HUES64 (cell line): ENCODE data around the gene KCNQ1OT1.

Source experiments
- H3K27ac ChIP-seq: 2 replicates; pipeline ENCODE4 v1.7.0; 2013; ENCODE audit warnings: low read depth, low read length, inconsistent platforms
- H3K27me3 ChIP-seq: 2 replicates; pipeline ENCODE4 v1.6.1; 2013; ENCODE audit warnings: mild to moderate bottlenecking, low read length; ENCODE audit not compliant: insufficient read depth
- H3K36me3 ChIP-seq: 2 replicates; pipeline ENCODE4 v1.6.1; 2013; ENCODE audit warnings: mild to moderate bottlenecking, low read length; ENCODE audit not compliant: insufficient read depth
- H3K4me1 ChIP-seq: 2 replicates; pipeline ENCODE4 v1.6.1; 2013; ENCODE audit warnings: mild to moderate bottlenecking, low read length, moderate library complexity; ENCODE audit not compliant: insufficient read depth
- H3K4me3 ChIP-seq: 2 replicates; pipeline ENCODE4 v1.5.1; 2013; ENCODE audit warnings: mild to moderate bottlenecking, low read length, moderate library complexity
- H3K9ac ChIP-seq: 2 replicates; pipeline ENCODE4 v1.6.1; 2013; ENCODE audit warnings: mild to moderate bottlenecking, low read depth, low read length
- H3K9me3 ChIP-seq: 2 replicates; pipeline ENCODE4 v1.6.1; 2013; ENCODE audit warnings: low read depth, low read length; ENCODE audit not compliant: insufficient read depth
- WGBS: fragments of 150-250, 120-280 bp; methylation state at CpG from one replicate; pipeline ENCODE4 v1.1.7; 2013; ENCODE audit warnings: missing lambda C conversion rate; 5-methylcytosine and 5-hydroxymethylcytosine counted together

KCNQ1OT1 gene

DNA sequence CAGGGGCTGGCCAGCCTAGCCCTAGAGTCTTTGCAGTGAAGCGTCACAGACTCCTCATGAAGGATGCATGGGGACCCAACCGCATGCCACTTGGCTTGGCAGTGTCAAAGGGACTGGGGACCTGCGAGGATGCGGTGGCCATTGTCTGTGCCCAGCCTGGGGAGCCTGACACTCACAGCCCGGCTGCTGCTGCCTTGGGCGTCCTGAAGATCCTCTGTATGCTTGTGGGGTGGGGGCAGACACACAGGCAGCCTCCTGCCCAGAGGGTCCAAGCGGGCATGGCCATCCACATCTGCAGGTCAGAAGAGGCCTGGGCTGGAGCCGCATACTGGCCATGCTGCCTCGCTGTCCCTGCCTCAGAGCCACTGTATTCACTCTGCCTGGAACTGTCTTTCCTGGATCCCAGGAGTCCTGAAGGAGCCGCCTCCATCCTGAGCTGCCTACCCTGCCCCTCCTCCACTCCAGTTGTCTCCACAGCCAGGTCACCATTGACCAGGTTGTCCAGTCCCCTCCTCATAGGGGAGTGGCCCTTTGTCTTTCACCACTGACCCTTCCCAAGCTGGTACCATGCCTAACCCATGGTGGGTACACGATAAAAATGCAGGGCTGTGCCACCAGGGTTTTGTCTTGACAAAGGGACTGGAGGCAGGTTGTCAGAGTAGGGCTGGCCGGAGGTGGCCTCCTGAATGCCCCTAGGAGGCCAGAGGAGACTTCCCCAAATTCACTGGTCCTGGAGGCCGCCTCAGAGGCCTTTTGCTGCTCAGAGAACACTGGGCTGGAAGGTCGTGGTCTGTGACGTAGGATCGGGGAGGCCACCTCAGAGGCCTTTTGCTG, 107.0 kb downstream of the KCNQ1OT1 start:
- Histone ChIP-seq H3K27me3 (peaks cover 99% of the 10 kb centered on the region), H3K9me3 (peaks cover 13% of the 10 kb centered on the region), H3K27ac (no peak overlapping the region), H3K4me3 (no peak overlapping the region), H3K9ac (no peak overlapping the region), H3K36me3 (no peaks in the 10 kb centered on the region), H3K4me1 (no peaks in the 10 kb centered on the region)
- 93% methylated on average over 16 of the region's 16 CpGs for WGBS

DNA sequence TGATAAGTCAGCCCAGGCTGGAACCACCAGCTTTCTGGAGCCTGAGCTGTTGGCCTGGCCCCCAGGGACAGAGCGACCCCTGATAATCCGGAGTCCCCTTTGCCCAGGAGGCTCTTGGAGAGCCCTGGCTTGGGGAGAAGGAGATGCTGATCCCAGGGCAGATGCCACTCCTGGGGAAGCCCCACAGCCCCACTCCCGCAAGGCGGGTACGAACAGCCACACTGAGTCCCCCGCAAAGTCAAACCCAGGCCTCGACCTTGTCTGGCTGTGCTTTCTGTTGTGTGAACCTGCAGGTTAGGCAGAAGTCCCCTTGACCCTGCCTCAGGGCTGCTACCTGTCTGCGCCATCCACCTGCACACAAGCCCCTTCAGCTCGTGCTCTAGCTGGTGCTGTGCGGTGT, 108.0 kb downstream of the KCNQ1OT1 start:
- H3K4me1 ChIP-seq: no peaks in the 10 kb centered on the region
- 0 out of 2 replicates have a peak, but pooled peaks cover 9% of the 10 kb centered on the region for H3K9me3 ChIP-seq
- no peak overlapping the region for H3K27ac ChIP-seq
- no peaks in the 10 kb centered on the region for H3K36me3 ChIP-seq
- no peak overlapping the region for H3K4me3 ChIP-seq
- no peak overlapping the region for H3K9ac ChIP-seq
- peaks cover 99% of the 10 kb centered on the region for H3K27me3 ChIP-seq
- 93% methylated on average over 10 of the region's 10 CpGs for WGBS

DNA sequence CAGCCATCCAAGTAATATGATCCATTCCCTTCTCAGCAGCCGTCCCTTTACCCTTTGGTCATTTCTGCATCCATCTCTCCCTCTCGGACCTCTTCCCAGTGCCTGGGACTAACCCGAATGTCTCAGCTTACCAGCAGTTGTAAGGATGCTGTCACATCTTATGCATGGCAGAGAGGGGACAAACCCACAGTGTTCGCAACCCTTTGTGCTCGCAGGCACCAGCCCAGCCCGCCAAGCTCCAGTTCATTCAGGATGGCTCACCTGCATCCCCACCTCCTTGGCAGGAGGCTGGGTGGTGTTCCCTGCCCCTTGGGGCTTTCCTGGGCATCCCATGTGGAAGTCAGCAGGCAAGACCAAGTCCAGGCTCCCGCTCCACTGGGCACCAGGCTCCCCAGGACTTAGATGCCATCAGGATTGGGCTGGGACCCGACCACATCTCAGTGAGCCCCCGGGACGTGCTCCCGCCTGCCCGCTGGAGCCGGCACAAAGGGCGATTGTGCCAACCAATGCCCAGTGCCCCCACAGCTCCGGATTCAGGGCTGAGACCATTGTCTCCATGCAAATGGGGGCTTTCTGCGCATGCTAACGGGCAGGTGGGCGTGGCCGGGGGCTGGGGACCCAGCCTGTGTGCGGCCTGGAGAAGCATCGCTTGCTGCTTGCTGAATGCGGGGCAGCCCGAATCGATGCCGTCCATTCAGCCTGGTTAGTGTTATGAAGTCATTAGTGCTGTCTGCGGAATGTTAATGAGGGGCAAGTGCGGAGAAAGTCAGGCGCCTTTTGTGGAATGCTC, 108.6 kb downstream of the KCNQ1OT1 start:
- WGBS: 85% methylated on average over 28 of the region's 28 CpGs
- H3K9me3 ChIP-seq: 0 out of 2 replicates have a peak, but pooled peaks cover 9% of the 10 kb centered on the region
- H3K27ac ChIP-seq: no peak overlapping the region
- H3K9ac ChIP-seq: no peak overlapping the region
- H3K36me3 ChIP-seq: no peaks in the 10 kb centered on the region
- no peaks in the 10 kb centered on the region for H3K4me1 ChIP-seq
- no peak overlapping the region for H3K4me3 ChIP-seq
- peaks cover 98% of the 10 kb centered on the region for H3K27me3 ChIP-seq

DNA sequence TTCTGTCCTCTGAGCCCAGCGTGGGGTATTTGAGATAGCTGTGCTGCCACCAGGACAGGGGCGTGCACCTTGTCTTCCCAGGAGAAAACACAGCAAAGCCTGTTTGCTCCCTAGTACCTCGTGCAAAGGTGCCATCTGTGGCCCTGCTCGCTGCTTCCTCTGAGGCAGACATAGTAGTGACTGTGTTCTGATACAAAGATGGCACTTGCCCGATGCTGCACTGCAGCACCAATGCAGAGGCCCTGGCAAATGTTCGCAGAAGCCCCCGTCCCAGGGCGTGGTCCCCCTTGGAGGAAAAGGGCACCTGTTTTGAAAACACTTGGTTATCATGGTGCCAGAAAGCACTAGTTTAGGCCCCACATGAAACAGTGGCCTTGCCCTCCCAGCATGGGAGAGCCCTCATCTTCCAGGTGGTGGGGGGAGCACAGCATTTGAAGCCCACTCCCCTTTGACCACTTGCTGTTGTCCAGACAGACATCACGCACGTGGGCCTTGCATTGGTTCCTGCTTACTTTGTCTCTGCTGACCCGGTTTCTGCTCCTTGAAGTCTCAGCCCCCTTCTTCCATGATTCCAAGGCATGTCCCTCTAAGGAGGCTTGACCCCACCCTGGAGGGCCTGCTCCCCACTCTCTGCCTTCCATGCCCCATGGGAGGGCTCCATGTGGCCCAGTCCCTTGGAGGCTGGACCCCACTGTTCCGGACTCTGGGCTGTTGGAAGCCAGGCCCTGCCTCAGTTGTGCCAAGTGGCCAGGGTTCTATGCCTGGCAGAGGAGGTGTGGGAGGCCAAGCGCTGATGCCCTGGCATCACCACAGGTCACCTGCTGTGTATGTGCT, 109.4 kb downstream of the KCNQ1OT1 start:
- 92% methylated on average over 13 of the region's 13 CpGs for WGBS
- Histone ChIP-seq H3K9ac (no peak overlapping the region), H3K9me3 (0 out of 2 replicates have a peak, but pooled peaks cover 9% of the 10 kb centered on the region), H3K27me3 (peaks cover 98% of the 10 kb centered on the region), H3K4me1 (no peaks in the 10 kb centered on the region), H3K27ac (no peak overlapping the region), H3K4me3 (no peak overlapping the region), H3K36me3 (no peaks in the 10 kb centered on the region)

DNA sequence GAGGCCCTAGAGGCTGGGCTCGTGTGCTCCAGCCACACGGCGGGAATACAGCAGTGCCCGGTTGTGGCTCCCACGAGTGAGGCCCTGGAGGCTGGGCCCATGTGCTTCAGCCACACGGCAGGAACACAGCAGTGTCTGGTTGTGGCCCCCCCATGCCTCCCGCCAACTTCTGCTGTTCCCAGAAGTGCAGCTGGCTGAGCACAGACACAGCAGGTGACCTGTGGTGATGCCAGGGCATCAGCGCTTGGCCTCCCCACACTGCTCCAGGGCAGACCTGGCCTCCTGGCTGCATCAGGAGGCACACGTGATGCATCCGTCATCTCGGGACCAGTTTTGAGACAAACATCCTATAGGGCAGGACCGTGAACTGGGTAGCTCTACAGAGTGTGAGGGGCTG, 110.3 kb downstream of the KCNQ1OT1 start:
- Histone ChIP-seq H3K36me3 (no peaks in the 10 kb centered on the region), H3K4me3 (no peak overlapping the region), H3K9ac (no peak overlapping the region), H3K27me3 (peaks cover 93% of the 10 kb centered on the region), H3K4me1 (no peaks in the 10 kb centered on the region), H3K9me3 (0 out of 2 replicates have a peak, but pooled peaks cover 9% of the 10 kb centered on the region), H3K27ac (no peak overlapping the region)
- 93% methylated on average over 12 of the region's 12 CpGs for WGBS

DNA sequence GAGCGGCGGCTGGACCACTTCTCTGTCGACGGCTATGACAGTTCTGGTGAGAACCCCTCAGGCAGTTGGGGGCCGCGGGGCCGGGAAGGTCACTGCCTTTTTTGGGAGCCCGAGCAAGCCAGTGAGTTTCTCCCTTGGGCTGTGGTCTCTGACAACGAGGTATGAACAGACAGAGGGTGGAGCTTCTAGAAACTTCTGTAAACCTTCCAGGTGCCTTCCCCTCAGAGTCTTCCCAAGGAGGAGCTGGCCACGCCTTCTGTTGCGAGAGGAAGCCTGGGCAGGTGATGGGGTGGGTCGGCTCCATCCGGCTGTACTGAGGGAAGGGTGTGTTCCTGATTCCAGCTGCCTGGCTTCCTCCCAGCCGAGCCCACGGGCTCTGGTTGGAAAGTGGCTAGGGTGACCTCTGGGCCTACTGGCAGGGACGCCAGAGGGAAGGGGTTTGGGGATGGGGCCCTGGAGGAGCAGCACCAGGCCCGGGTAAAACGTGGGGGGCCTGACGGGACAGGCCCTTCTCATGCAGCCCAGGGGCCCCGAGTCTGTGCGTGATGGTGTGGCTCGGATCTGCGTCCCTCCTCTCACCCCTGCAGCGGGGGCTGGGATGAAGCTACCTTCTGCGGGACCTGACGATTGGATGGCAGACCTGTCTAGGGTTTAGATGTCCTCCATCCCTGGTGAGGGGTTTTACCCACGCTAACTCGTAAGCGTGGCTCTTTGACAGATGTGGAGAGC, 110.8 kb downstream of the KCNQ1OT1 start:
- Histone ChIP-seq H3K9me3 (0 out of 2 replicates have a peak, but pooled peaks cover 4% of the 10 kb centered on the region), H3K27me3 (peaks cover 87% of the 10 kb centered on the region), H3K4me3 (no peak overlapping the region), H3K36me3 (no peaks in the 10 kb centered on the region), H3K27ac (no peak overlapping the region), H3K4me1 (no peaks in the 10 kb centered on the region), H3K9ac (no peak overlapping the region)
- 94% methylated on average over 29 of the region's 29 CpGs for WGBS

DNA sequence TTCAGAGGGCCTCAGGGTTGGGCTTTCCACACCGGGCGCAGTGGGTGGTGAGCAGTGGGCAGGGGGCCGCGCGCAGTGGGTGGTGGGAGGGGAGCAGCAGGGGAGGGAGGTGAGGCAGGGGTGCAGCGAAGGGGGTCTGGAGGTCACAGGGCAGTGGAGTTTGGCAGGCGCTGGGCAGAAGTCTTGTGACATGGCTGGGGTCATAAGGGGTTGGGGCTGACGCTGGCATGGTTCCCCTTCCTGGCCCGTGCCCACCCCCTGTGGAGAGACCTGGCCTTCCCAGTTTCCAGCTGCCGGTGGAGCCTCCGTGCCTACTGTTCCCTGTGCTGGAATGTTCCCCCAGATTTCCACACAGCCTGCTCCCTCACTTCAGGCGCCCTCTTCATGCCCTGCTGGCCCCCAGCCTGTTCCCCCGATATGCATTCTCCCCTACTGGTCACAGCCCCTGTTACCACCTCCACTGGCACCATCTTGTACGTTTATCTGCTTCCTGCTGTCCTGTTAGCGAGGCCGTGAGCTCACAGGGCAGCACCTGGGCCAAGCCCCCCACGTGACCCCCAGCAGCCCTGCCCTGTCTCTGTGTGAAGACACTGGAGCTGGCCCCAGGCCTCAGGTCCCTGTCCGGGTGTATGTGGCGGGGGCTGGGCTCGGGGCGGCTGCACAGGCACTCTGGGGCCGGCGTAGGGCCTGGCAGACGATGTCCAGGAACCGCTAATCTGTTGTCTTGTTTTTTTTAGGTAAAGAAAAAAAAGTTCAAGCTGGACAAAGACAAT, 111.6 kb downstream of the KCNQ1OT1 start:
- Histone ChIP-seq H3K36me3 (no peaks in the 10 kb centered on the region), H3K27me3 (peaks cover 83% of the 10 kb centered on the region), H3K9me3 (no peaks in the 10 kb centered on the region), H3K27ac (no peak overlapping the region), H3K4me3 (no peak overlapping the region), H3K4me1 (no peaks in the 10 kb centered on the region), H3K9ac (no peak overlapping the region)
- WGBS: 92% methylated on average over 25 of the region's 25 CpGs

DNA sequence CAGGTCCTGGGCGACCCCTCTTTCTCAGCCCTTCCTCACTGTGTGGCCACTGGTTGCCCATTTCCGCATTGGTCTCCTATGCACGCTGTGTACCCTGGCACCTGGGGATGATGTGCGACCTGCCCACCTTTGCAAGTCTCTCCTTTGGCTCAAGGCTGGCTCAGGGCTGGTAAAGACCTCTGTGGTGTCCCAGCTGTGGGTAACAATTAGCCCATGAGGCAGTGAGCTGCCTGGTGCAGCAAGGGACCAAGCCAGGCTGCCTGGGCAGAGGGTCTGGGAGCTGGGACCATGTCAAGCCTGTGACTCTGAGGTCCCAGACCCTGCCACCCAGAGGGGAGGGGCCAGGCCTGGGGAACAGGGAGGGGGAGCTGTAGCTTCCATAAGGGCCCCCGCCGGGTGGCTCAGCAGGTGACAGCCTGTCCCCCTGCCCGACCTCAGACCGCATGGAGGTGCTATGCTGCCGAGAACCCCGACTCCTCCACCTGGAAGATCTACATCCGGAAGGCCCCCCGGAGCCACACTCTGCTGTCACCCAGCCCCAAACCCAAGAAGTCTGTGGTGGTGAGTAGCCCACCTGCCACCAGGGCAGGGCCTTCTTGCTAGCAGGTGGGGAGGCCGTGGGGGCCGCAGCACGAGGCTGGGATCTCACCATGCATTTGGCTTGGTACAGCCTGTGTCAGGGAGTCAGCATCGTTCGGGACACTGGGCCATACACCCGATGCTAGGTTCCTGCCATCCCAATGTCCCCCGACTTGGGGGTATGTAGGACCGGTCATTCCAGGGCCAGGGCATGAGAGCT, 112.5 kb downstream of the KCNQ1OT1 start:
- Histone ChIP-seq H3K9ac (no peak overlapping the region), H3K9me3 (no peaks in the 10 kb centered on the region), H3K27me3 (peaks cover 75% of the 10 kb centered on the region), H3K36me3 (no peaks in the 10 kb centered on the region), H3K4me3 (no peak overlapping the region), H3K4me1 (no peaks in the 10 kb centered on the region), H3K27ac (no peak overlapping the region)
- 93% methylated on average over 20 of the region's 20 CpGs for WGBS

DNA sequence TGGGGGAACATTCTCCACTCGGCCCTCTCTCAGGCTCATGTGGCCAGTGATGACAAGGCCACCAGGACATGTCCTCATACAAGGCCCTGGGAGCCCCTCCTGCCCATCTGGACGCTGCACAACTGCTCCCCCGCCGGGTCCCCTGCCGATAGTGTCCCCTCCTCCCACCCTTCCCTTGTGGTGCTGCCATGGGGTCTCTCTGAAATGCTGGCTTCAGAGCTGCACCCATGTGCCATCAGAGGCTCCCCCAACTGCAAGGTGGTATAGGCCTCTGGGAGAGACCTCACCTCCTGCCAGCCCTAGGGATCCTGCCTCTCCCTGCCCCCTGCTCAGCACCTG, 113.0 kb downstream of the KCNQ1OT1 start:
- 86% methylated on average over 5 of the region's 5 CpGs for WGBS
- H3K9ac ChIP-seq: no peak overlapping the region
- H3K36me3 ChIP-seq: no peaks in the 10 kb centered on the region
- H3K9me3 ChIP-seq: no peaks in the 10 kb centered on the region
- no peak overlapping the region for H3K27ac ChIP-seq
- no peak overlapping the region for H3K4me3 ChIP-seq
- no peaks in the 10 kb centered on the region for H3K4me1 ChIP-seq
- peaks cover 70% of the 10 kb centered on the region for H3K27me3 ChIP-seq
